Measurements from ENCODE around the gene TENT4B.

DNA sequence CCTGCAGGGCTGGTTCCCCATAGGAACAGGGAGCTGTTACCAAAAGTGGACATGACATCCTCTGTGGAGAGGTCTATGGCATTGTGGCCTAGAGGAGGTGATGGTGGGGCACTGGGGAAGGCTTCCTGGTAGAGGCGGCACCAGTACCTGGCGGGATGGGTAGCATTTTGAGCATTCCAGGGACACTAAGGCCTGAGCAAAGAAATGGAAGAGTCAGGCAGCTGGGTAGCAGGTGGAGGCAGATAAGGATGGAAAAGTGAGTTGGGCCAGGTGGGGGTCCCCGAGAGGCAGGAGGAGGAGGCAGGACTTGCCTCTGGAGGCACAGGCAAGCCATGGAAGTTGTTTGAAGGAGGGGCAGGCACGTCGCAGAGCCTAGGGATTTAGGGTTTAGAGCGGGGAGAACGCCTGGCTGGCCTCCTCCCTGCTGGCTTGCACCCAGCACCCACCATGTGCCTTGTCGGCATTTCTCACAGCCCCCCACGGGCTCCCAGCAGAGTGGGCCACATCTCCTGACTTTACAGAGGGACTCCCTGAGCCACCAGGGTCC is 108.1 kb downstream of the TENT4B start:
- TF ChIP-seq CTCF (IDR thresholded peaks at IDR 0.05) (no peak), RFX5 (IDR thresholded peaks at IDR 0.05) (no peak), POLR2A (IDR thresholded peaks at IDR 0.05; ENCODE audit: low read length) (no peak), HES2 (IDR thresholded peaks at IDR 0.05) (no peak), NR3C1 (IDR thresholded peaks at IDR 0.05) (no peak), BCL3 (IDR thresholded peaks at IDR 0.05) (no peak), MAX (IDR thresholded peaks at IDR 0.05) (no peak), MYC (IDR thresholded peaks at IDR 0.05; ENCODE audit: borderline replicate concordance, low read length) (no peak), REST (IDR thresholded peaks at IDR 0.05) (no peak), MAZ (IDR thresholded peaks at IDR 0.05; ENCODE audit: borderline replicate concordance, low read depth, low read length) (no peak), RAD21 (conservative IDR thresholded peaks at IDR 0.05 in 1 of 2, IDR thresholded peaks at IDR 0.05 in 1 of 2) (no peak)
- TF ChIP-seq, protein P1, sequence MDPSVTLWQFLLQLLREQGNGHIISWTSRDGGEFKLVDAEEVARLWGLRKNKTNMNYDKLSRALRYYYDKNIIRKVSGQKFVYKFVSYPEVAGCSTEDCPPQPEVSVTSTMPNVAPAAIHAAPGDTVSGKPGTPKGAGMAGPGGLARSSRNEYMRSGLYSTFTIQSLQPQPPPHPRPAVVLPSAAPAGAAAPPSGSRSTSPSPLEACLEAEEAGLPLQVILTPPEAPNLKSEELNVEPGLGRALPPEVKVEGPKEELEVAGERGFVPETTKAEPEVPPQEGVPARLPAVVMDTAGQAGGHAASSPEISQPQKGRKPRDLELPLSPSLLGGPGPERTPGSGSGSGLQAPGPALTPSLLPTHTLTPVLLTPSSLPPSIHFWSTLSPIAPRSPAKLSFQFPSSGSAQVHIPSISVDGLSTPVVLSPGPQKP (IDR thresholded peaks at IDR 0.05; ENCODE audit: low read depth, low read length): no peak
- TF ChIP-seq, protein P2, sequence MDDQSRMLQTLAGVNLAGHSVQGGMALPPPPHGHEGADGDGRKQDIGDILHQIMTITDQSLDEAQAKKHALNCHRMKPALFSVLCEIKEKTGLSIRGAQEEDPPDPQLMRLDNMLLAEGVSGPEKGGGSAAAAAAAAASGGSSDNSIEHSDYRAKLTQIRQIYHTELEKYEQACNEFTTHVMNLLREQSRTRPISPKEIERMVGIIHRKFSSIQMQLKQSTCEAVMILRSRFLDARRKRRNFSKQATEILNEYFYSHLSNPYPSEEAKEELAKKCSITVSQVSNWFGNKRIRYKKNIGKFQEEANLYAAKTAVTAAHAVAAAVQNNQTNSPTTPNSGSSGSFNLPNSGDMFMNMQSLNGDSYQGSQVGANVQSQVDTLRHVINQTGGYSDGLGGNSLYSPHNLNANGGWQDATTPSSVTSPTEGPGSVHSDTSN (IDR thresholded peaks at IDR 0.05): no peak

Measured in A549 (cell line).